Measurements from ENCODE around the gene GGT1. TPM values are rescaled to one million over a fixed set of nuclear protein-coding genes. Genes with fewer than 3 reads are reported as not detected.

GGT1 gene
- total RNA-seq, 1 experiment from 2014 or later: 14.0 TPM

DNA sequence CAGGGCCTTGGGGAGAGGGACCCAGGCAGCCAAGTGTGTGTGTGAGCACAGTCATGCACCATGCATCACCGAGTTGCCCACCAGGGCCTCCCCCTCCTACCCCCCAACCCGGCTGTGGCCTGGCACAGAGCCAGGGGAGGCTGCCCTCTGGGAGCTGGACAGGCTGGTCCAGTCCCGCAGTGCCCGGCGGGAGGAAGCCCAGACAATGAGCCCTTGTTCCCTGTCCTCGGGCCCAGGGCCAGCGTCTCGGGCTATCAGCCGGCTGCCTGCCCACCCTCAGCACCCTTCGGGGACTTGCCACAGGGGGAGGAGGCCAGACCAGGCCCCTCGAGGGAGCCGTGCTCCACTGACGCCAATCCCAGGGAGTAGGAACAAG lies 14.6 kb upstream of the GGT1 start:
- ChIA-PET RAD21 (ENCODE audit: low non-redundant PET in 1 of 2, low total read pairs in 2 of 2, uncharacterized antibody in 2 of 2, unreplicated experiment in 2 of 2) (no interaction called here), CTCF (no interaction called here), POLR2A (no interaction called here)
- no peak for ATAC-seq
- H3K4me3 ChIP-seq (replicated peaks in 1 of 2; ENCODE audit: low read depth in 1 of 2, low read length in 2 of 2): no peak overlapping the region
- H3K9me2 ChIP-seq (ENCODE audit: insufficient read depth): no peaks in the 10 kb centered on the region
- peaks cover 3 to 12% of the 10 kb centered on the region in 2 experiments for H3K4me1 ChIP-seq (ENCODE audit: control insufficient read depth in 1 of 2, insufficient read depth in 2 of 2, low read length in 2 of 2)
- no peak overlapping the region for H2AFZ ChIP-seq (ENCODE audit: low read depth, low read length, poor library complexity, severe bottlenecking)
- DNase-seq (ENCODE audit: low read depth, low spot score): no peak
- H4K20me1 ChIP-seq (ENCODE audit: insufficient read depth): no peaks in the 10 kb centered on the region
- H3K4me2 ChIP-seq (ENCODE audit: low read length): no peak overlapping the region
- intact Hi-C loops (cut with micrococcal nuclease): no loop called here
- H3K9me3 ChIP-seq (ENCODE audit: control insufficient read depth in 1 of 2, insufficient read depth in 1 of 2, low read depth in 1 of 2, low read length in 2 of 2): no peaks in the 10 kb centered on the region
- H3K9ac ChIP-seq (ENCODE audit: low read length): no peak overlapping the region
- H3K27me3 ChIP-seq (ENCODE audit: insufficient read depth, low read length): no peaks in the 10 kb centered on the region
- H3K36me3 ChIP-seq (ENCODE audit: control insufficient read depth in 1 of 2, insufficient read depth in 2 of 2, low read length in 2 of 2): no peaks in the 10 kb centered on the region
- H3K27ac ChIP-seq (ENCODE audit: low read depth, low read length): no peak overlapping the region
- H3K79me2 ChIP-seq (ENCODE audit: insufficient read depth, low read length): no peaks in the 10 kb centered on the region
- BruUV-seq (replicated peaks): no TSS peak
- TF ChIP-seq RAD21 (IDR thresholded peaks at IDR 0.05; ENCODE audit: low read depth) (no peak), EGR1 (IDR thresholded peaks at IDR 0.05; ENCODE audit: low read depth) (no peak), ZNF274 (IDR thresholded peaks at IDR 0.05; ENCODE audit: low read depth, low read length) (no peak), ELF1 (IDR thresholded peaks at IDR 0.05; ENCODE audit: borderline replicate concordance, low read depth) (no peak), POLR2AphosphoS5 (IDR thresholded peaks at IDR 0.05; ENCODE audit: low read depth, low read length) (no peak), CEBPB (IDR thresholded peaks at IDR 0.05; ENCODE audit: low read depth) (no peak), SP1 (IDR thresholded peaks at IDR 0.05; ENCODE audit: low read depth) (no peak), TCF7L2 (IDR thresholded peaks at IDR 0.05; ENCODE audit: borderline replicate concordance, extremely low read depth, insufficient read depth, insufficient read length) (no peak)
- TF ChIP-seq, protein P1, sequence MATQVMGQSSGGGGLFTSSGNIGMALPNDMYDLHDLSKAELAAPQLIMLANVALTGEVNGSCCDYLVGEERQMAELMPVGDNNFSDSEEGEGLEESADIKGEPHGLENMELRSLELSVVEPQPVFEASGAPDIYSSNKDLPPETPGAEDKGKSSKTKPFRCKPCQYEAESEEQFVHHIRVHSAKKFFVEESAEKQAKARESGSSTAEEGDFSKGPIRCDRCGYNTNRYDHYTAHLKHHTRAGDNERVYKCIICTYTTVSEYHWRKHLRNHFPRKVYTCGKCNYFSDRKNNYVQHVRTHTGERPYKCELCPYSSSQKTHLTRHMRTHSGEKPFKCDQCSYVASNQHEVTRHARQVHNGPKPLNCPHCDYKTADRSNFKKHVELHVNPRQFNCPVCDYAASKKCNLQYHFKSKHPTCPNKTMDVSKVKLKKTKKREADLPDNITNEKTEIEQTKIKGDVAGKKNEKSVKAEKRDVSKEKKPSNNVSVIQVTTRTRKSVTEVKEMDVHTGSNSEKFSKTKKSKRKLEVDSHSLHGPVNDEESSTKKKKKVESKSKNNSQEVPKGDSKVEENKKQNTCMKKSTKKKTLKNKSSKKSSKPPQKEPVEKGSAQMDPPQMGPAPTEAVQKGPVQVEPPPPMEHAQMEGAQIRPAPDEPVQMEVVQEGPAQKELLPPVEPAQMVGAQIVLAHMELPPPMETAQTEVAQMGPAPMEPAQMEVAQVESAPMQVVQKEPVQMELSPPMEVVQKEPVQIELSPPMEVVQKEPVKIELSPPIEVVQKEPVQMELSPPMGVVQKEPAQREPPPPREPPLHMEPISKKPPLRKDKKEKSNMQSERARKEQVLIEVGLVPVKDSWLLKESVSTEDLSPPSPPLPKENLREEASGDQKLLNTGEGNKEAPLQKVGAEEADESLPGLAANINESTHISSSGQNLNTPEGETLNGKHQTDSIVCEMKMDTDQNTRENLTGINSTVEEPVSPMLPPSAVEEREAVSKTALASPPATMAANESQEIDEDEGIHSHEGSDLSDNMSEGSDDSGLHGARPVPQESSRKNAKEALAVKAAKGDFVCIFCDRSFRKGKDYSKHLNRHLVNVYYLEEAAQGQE (IDR thresholded peaks at IDR 0.05; ENCODE audit: low read depth): no peak
